Measurements from ENCODE around the gene ICAM1. TPM values are rescaled to one million over a fixed set of nuclear protein-coding genes. Genes with fewer than 3 reads are reported as not detected.

The ICAM1 gene
- total RNA-seq, 1 experiment from 2014 or later, result 2.3 TPM

GRCh38 chr19:10230173-10230860 is 40.6 kb upstream of the ICAM1 start:
- no peak overlapping the region for H2AK5ac ChIP-seq (ENCODE audit: insufficient read length, low read length)
- H3K4me1 ChIP-seq (ENCODE audit: insufficient read depth, low read length), result no peaks in the 10 kb centered on the region
- H3K14ac ChIP-seq (ENCODE audit: insufficient read depth, low read length), result peak overlapping the region; percentile 66; the same call in 1 of the 2 replicates
- no peaks in the 10 kb centered on the region for H3K9me3 Mint-ChIP-seq
- no peaks in the 10 kb centered on the region for H3K79me2 ChIP-seq (ENCODE audit: insufficient read depth, low read length)
- H3K36me3 Mint-ChIP-seq (ENCODE audit: insufficient read depth in 1 of 3, low read depth in 3 of 3), result no peaks in the 10 kb centered on the region
- no peak overlapping the region for H3K4ac ChIP-seq (ENCODE audit: low read depth, low read length)
- H4K91ac ChIP-seq (ENCODE audit: insufficient read length, low read depth, low read length), result no peak overlapping the region
- peaks cover 13% of the 10 kb centered on the region for H3K23me2 ChIP-seq (ENCODE audit: insufficient read length, low read depth, low read length, poor library complexity, severe bottlenecking)
- H3K18ac ChIP-seq (ENCODE audit: insufficient read length, low read depth, low read length), result peak overlapping the region; percentile 91
- H2BK5ac ChIP-seq (ENCODE audit: insufficient read length, low read length), result no peak overlapping the region
- peaks cover 8 to 16% of the 10 kb centered on the region in 2 experiments for H3K4me1 Mint-ChIP-seq
- no CpG with 5 or more reads among the region's 70 CpGs for WGBS (ENCODE audit: extremely low coverage, insufficient read length, low lambda C conversion rate)
- H3T11ph ChIP-seq (ENCODE audit: low read length), result no peak overlapping the region
- no peak for DNase-seq
- H3K4me2 ChIP-seq (ENCODE audit: insufficient read depth, insufficient read length, low read length), result peak overlapping the region; percentile 69
- no peaks in the 10 kb centered on the region for H3K79me1 ChIP-seq (ENCODE audit: insufficient read depth, low read depth, low read length, poor library complexity, severe bottlenecking)
- H2BK15ac ChIP-seq (ENCODE audit: low read depth, low read length), result no peak overlapping the region
- no peaks in the 10 kb centered on the region for H3K9me3 ChIP-seq (ENCODE audit: control insufficient read depth, low read depth, low read length)
- H4K20me1 ChIP-seq (ENCODE audit: control insufficient read depth, insufficient read depth, insufficient read length), result no peaks in the 10 kb centered on the region
- no peak overlapping the region for H4K5ac ChIP-seq (ENCODE audit: insufficient read length, low read depth, low read length)
- H3K27ac ChIP-seq (ENCODE audit: insufficient read length, low read depth, low read length), result no peak overlapping the region
- H2BK120ac ChIP-seq (ENCODE audit: low read depth, low read length, poor library complexity, severe bottlenecking), result no peak overlapping the region
- peak overlapping the region; percentile 72 to 85 for H3K4me3 Mint-ChIP-seq
- no peak overlapping the region for H3K56ac ChIP-seq (ENCODE audit: insufficient read length, low read depth, low read length)
- peak overlapping the region; percentile 34 for H3K9ac ChIP-seq (ENCODE audit: extremely low read depth, insufficient read length, low read length)
- no peaks in the 10 kb centered on the region; the same call in none of the 2 replicates for H3K27me3 Mint-ChIP-seq (ENCODE audit: low read depth)
- H4K8ac ChIP-seq (replicated peaks; ENCODE audit: insufficient read length, low read depth, low read length), result no peak overlapping the region
- H3K27ac Mint-ChIP-seq, result no peak overlapping the region; a peak in 1 of 7 replicates
- no peaks in the 10 kb centered on the region for H3K27me3 ChIP-seq (ENCODE audit: insufficient read depth, low read length)
- H3K23ac ChIP-seq (ENCODE audit: insufficient read length, low read depth, low read length), result no peak overlapping the region
- H2BK12ac ChIP-seq (ENCODE audit: insufficient read length, low read depth, low read length), result no peak overlapping the region
- no peak for TF ChIP-seq CTCF (conservative IDR thresholded peaks at IDR 0.05)
- no peak overlapping the region for H2AFZ ChIP-seq (ENCODE audit: low read length)
- no peak overlapping the region for H2BK20ac ChIP-seq (ENCODE audit: low read depth, low read length, poor library complexity, severe bottlenecking)
